Thyroid gland (tissue), 4 donors: ENCODE data around the gene UBE4B.

ENCODE experiments used
- CTCF ChIP-seq, 6 experiments: fragments of 200-600 bp in 3 of 6; fragments of 450-650 bp in 3 of 6; sonication (generic) in 3 of 6; IDR thresholded peaks; one replicate each; pipeline ENCODE4 v1.5.1; 2016 to 2019; ENCODE audit warnings: antibody characterized with exemption in 6 of 6, mild to moderate bottlenecking in 2 of 6, inconsistent platforms in 1 of 6, moderate library complexity in 1 of 6
- POLR2A ChIP-seq, 2 donors: fragments of 450-650 bp; IDR thresholded peaks; one replicate each; pipeline ENCODE4 v1.6.1; 2017; ENCODE audit warnings: antibody characterized with exemption in 2 of 2, mild to moderate bottlenecking in 2 of 2, moderate library complexity in 1 of 2

- TF ChIP-seq CTCF (IDR thresholded peaks at IDR 0.05), result no peak
- TF ChIP-seq POLR2A (IDR thresholded peaks at IDR 0.05), result no peak
Observed at GRCh38 chr1:10220200-10220599, 187.4 kb downstream of the UBE4B start.
